ENCODE measurements around the gene HDAC9. TPM values are rescaled to one million over a fixed set of nuclear protein-coding genes. Genes with fewer than 3 reads are reported as not detected.

The HDAC9 gene
- total RNA-seq, 1 donor from 2014 or later, result 27.6 TPM

DNA sequence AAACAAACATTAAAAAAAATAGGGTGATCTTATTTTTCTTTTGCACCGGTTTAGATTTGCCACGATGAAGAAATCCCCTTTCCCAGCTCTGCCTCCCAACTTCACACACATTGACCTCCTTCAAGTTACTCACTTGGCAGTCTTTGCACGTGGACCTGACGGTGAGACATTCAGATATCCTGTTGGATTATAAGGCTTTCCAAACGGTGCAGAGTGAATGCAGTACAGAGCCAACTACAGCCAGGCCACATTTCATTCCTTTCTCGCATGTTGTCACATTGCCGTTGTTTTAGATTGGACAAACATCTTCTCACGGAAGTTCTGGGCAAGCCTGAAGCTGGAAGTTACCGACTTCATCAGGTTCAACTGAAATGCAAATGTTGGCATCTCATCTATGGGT is 159.2 kb downstream of the HDAC9 start:
- Mint-ChIP-seq H3K36me3 (ENCODE audit: low read depth, unreplicated experiment) (no peaks in the 10 kb centered on the region), H3K4me1 (ENCODE audit: low read depth, unreplicated experiment) (peaks cover 2% of the 10 kb centered on the region), H3K9me3 (ENCODE audit: unreplicated experiment) (no peaks in the 10 kb centered on the region), H3K27ac (ENCODE audit: unreplicated experiment) (no peak overlapping the region), H3K4me3 (ENCODE audit: unreplicated experiment) (no peak overlapping the region), H3K27me3 (ENCODE audit: low read depth, unreplicated experiment) (no peaks in the 10 kb centered on the region)
- no peak overlapping the region for H3K4me2 ChIP-seq (ENCODE audit: low read length)
- FAIRE-seq (no peak), DNase-seq (ENCODE audit: low read depth) (no peak)
- no peaks in the 10 kb centered on the region for H3K4me1 ChIP-seq (ENCODE audit: insufficient read depth, low read length)
- H3K79me2 ChIP-seq (ENCODE audit: insufficient read depth, low read length), result no peaks in the 10 kb centered on the region
- H3K36me3 ChIP-seq (ENCODE audit: insufficient read depth, low read length), result peaks cover 7% of the 10 kb centered on the region
- H3K9me3 ChIP-seq (ENCODE audit: insufficient read depth, low read depth, low read length), result no peaks in the 10 kb centered on the region
- no peak overlapping the region for H3K27ac ChIP-seq (ENCODE audit: low read depth, low read length)
- no peak overlapping the region for H3K4me3 ChIP-seq (ENCODE audit: insufficient read depth, low read depth, low read length)
- no peak for TF ChIP-seq EZH2 (IDR thresholded peaks at IDR 0.05; ENCODE audit: insufficient read depth, low read length)
- no peak for TF ChIP-seq CTCF (IDR thresholded peaks at IDR 0.05; ENCODE audit: insufficient read depth, low read depth, low read length)
- no peaks in the 10 kb centered on the region for H4K20me1 ChIP-seq (ENCODE audit: insufficient read depth, low read length)
- H3K9ac ChIP-seq (ENCODE audit: low read length), result no peak overlapping the region
- H2AFZ ChIP-seq (ENCODE audit: low read depth, low read length), result no peak overlapping the region
- H3K27me3 ChIP-seq (ENCODE audit: insufficient read depth, low read length), result no peaks in the 10 kb centered on the region

GRCh38 chr7:18655506-18655905 is 160.0 kb downstream of the HDAC9 start:
- H2AFZ ChIP-seq (ENCODE audit: low read depth, low read length), result no peak overlapping the region
- H3K9me3 ChIP-seq (ENCODE audit: insufficient read depth, low read depth, low read length), result no peaks in the 10 kb centered on the region
- no peaks in the 10 kb centered on the region for H3K9me3 Mint-ChIP-seq (ENCODE audit: unreplicated experiment)
- H3K9ac ChIP-seq (ENCODE audit: low read length), result no peak overlapping the region
- no peaks in the 10 kb centered on the region for H3K4me1 ChIP-seq (ENCODE audit: insufficient read depth, low read length)
- no peak overlapping the region for H3K27ac Mint-ChIP-seq (ENCODE audit: unreplicated experiment)
- H3K4me2 ChIP-seq (ENCODE audit: low read length), result no peak overlapping the region
- no peaks in the 10 kb centered on the region for H3K36me3 Mint-ChIP-seq (ENCODE audit: low read depth, unreplicated experiment)
- no peak for TF ChIP-seq CTCF (IDR thresholded peaks at IDR 0.05; ENCODE audit: insufficient read depth, low read depth, low read length)
- TF ChIP-seq EZH2 (IDR thresholded peaks at IDR 0.05; ENCODE audit: insufficient read depth, low read length), result no peak
- peaks cover 2% of the 10 kb centered on the region for H3K4me1 Mint-ChIP-seq (ENCODE audit: low read depth, unreplicated experiment)
- H3K79me2 ChIP-seq (ENCODE audit: insufficient read depth, low read length), result no peaks in the 10 kb centered on the region
- H3K27me3 ChIP-seq (ENCODE audit: insufficient read depth, low read length), result no peaks in the 10 kb centered on the region
- no peak overlapping the region for H3K27ac ChIP-seq (ENCODE audit: low read depth, low read length)
- H3K4me3 ChIP-seq (ENCODE audit: insufficient read depth, low read depth, low read length), result no peak overlapping the region
- H3K4me3 Mint-ChIP-seq (ENCODE audit: unreplicated experiment), result no peak overlapping the region
- FAIRE-seq (no peak), DNase-seq (ENCODE audit: low read depth) (no peak)
- no peaks in the 10 kb centered on the region for H3K27me3 Mint-ChIP-seq (ENCODE audit: low read depth, unreplicated experiment)
- peaks cover 7% of the 10 kb centered on the region for H3K36me3 ChIP-seq (ENCODE audit: insufficient read depth, low read length)
- no peaks in the 10 kb centered on the region for H4K20me1 ChIP-seq (ENCODE audit: insufficient read depth, low read length)

GRCh38 chr7:18655912-18656311 is 160.4 kb downstream of the HDAC9 start:
- no peak for FAIRE-seq
- Histone ChIP-seq H3K27ac (ENCODE audit: low read depth, low read length) (no peak overlapping the region), H3K4me2 (ENCODE audit: low read length) (no peak overlapping the region), H2AFZ (ENCODE audit: low read depth, low read length) (no peak overlapping the region), H3K4me3 (ENCODE audit: insufficient read depth, low read depth, low read length) (no peak overlapping the region), H3K79me2 (ENCODE audit: insufficient read depth, low read length) (no peaks in the 10 kb centered on the region), H3K9me3 (ENCODE audit: insufficient read depth, low read depth, low read length) (no peaks in the 10 kb centered on the region), H4K20me1 (ENCODE audit: insufficient read depth, low read length) (no peaks in the 10 kb centered on the region), H3K9ac (ENCODE audit: low read length) (no peak overlapping the region), H3K4me1 (ENCODE audit: insufficient read depth, low read length) (no peaks in the 10 kb centered on the region), H3K27me3 (ENCODE audit: insufficient read depth, low read length) (no peaks in the 10 kb centered on the region), H3K36me3 (ENCODE audit: insufficient read depth, low read length) (peaks cover 6% of the 10 kb centered on the region)
- H3K4me3 Mint-ChIP-seq (ENCODE audit: unreplicated experiment), result no peak overlapping the region
- no peaks in the 10 kb centered on the region for H3K36me3 Mint-ChIP-seq (ENCODE audit: low read depth, unreplicated experiment)
- H3K4me1 Mint-ChIP-seq (ENCODE audit: low read depth, unreplicated experiment), result peaks cover 2% of the 10 kb centered on the region
- no peak for DNase-seq (ENCODE audit: low read depth)
- no peaks in the 10 kb centered on the region for H3K27me3 Mint-ChIP-seq (ENCODE audit: low read depth, unreplicated experiment)
- no peaks in the 10 kb centered on the region for H3K9me3 Mint-ChIP-seq (ENCODE audit: unreplicated experiment)
- no peak overlapping the region for H3K27ac Mint-ChIP-seq (ENCODE audit: unreplicated experiment)
- TF ChIP-seq CTCF (IDR thresholded peaks at IDR 0.05; ENCODE audit: insufficient read depth, low read depth, low read length), result no peak
- TF ChIP-seq EZH2 (IDR thresholded peaks at IDR 0.05; ENCODE audit: insufficient read depth, low read length), result no peak

Data from astrocyte (in vitro differentiated cells and primary cell).